ENCODE results near the gene CA12. TPM values are rescaled to one million over a fixed set of nuclear protein-coding genes. Genes with fewer than 3 reads are reported as not detected.

CA12 gene
- polyA plus RNA-seq, 3 donors: not detected

GRCh38 chr15:63360170-63360569, 21.5 kb downstream of the CA12 start:
- Histone ChIP-seq H3K9ac (ENCODE audit: insufficient read depth, low read length, poor library complexity, severe bottlenecking) (no peak overlapping the region), H3K4me1 (ENCODE audit: control insufficient read depth in 1 of 2, insufficient read depth in 2 of 2, low read length in 2 of 2) (peaks cover 0 to 10% of the 10 kb centered on the region in 2 donors), H3K4me2 (replicated peaks; ENCODE audit: extremely low read depth, low read length, poor library complexity, severe bottlenecking) (no peak overlapping the region), H3K27ac (ENCODE audit: low read depth in 1 of 2, low read length in 2 of 2) (no peak overlapping the region), H3K4me3 (replicated peaks in 1 of 3; ENCODE audit: low read depth in 2 of 3, low read length in 3 of 3) (no peak overlapping the region), H3K79me2 (ENCODE audit: insufficient read depth, low read length) (no peaks in the 10 kb centered on the region), H2AFZ (ENCODE audit: insufficient read depth, low read depth, low read length, poor library complexity, severe bottlenecking) (no peak overlapping the region), H3K36me3 (replicated peaks in 1 of 2; ENCODE audit: control insufficient read depth in 1 of 2, insufficient read depth in 2 of 2, low read length in 2 of 2) (no peaks in the 10 kb centered on the region), H4K20me1 (ENCODE audit: insufficient read depth, low read length) (no peaks in the 10 kb centered on the region), H3K9me3 (replicated peaks in 1 of 2; ENCODE audit: control insufficient read depth in 1 of 2, insufficient read depth in 1 of 2, low read length in 2 of 2) (no peaks in the 10 kb centered on the region), H3K27me3 (ENCODE audit: control insufficient read depth in 2 of 2, insufficient read depth in 2 of 2, low read length in 2 of 2) (no peaks in the 10 kb centered on the region)
- Mint-ChIP-seq H3K27me3 (ENCODE audit: low read depth in 3 of 3) (peaks cover 3 to 4% (median 3%) of the 10 kb centered on the region in 3 donors), H3K4me1 (peaks cover 8% of the 10 kb centered on the region), H3K27ac (no peak overlapping the region), H3K9me3 (peaks cover 0 to 2% (median 0%) of the 10 kb centered on the region in 7 donors), H3K4me3 (no peak overlapping the region), H3K36me3 (no peaks in the 10 kb centered on the region)
- TF ChIP-seq CTCF (IDR thresholded peaks at IDR 0.05): no peak
- DNase-seq: no peak
- intact Hi-C loops (cut with micrococcal nuclease): no loop called here
- WGBS (ENCODE audit: insufficient coverage): 89% methylated on average over 4 of the region's 4 CpGs

DNA sequence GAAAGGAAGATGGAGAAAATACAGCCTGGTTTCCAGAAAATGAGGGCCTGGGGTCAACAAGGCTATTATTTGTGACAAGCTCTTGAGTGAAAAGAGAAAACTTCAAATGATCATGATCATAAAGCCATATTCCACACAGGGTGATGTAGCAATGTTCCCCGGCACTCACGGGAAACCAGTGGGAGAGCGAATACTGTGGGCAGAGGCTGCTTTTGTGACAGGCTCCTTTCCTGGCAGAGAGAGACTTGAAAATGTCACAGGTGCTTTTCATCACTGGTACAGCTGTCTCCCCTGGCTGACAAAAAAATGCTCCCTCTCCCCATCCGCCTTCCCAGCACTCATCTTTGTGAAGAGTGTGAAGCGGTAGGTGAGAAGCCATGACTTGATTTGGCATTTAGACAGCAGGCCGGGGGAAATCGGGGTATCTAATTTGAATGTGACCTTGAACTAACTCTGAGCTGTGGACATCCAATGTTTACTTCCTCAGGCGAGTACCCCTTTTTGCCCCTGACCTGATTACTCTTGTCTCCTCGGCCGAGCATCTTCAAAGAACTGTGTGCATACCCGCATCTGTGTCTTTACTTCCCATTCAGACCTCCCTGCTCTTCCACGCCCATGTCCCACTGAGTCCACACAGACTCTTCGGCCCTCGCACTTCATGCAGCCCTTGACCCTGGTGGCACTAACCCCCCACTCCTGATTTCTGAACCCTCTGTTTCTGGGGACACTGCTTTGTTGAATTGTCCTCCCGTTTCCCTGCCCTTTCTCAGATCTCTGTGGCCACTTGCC, 23.2 kb downstream of the CA12 start:
- H3K36me3 Mint-ChIP-seq: no peaks in the 10 kb centered on the region
- Histone ChIP-seq H3K4me2 (replicated peaks; ENCODE audit: extremely low read depth, low read length, poor library complexity, severe bottlenecking) (no peak overlapping the region), H3K27ac (ENCODE audit: low read depth in 1 of 2, low read length in 2 of 2) (no peak overlapping the region), H2AFZ (ENCODE audit: insufficient read depth, low read depth, low read length, poor library complexity, severe bottlenecking) (no peak overlapping the region), H3K79me2 (ENCODE audit: insufficient read depth, low read length) (no peaks in the 10 kb centered on the region), H3K36me3 (replicated peaks in 1 of 2; ENCODE audit: control insufficient read depth in 1 of 2, insufficient read depth in 2 of 2, low read length in 2 of 2) (no peaks in the 10 kb centered on the region), H3K4me3 (replicated peaks in 1 of 3; ENCODE audit: low read depth in 2 of 3, low read length in 3 of 3) (no peak overlapping the region), H3K4me1 (ENCODE audit: control insufficient read depth in 1 of 2, insufficient read depth in 2 of 2, low read length in 2 of 2) (peaks cover 0 to 8% of the 10 kb centered on the region in 2 donors), H4K20me1 (ENCODE audit: insufficient read depth, low read length) (no peaks in the 10 kb centered on the region), H3K9me3 (replicated peaks in 1 of 2; ENCODE audit: control insufficient read depth in 1 of 2, insufficient read depth in 1 of 2, low read length in 2 of 2) (no peaks in the 10 kb centered on the region), H3K27me3 (ENCODE audit: control insufficient read depth in 2 of 2, insufficient read depth in 2 of 2, low read length in 2 of 2) (no peaks in the 10 kb centered on the region), H3K9ac (ENCODE audit: insufficient read depth, low read length, poor library complexity, severe bottlenecking) (no peak overlapping the region)
- H3K4me3 Mint-ChIP-seq: peak overlapping the region in 1 of 2 donors; percentile 33
- no peak for TF ChIP-seq CTCF (IDR thresholded peaks at IDR 0.05)
- peaks cover 8% of the 10 kb centered on the region for H3K4me1 Mint-ChIP-seq
- peaks cover 0 to 2% (median 0%) of the 10 kb centered on the region in 7 donors for H3K9me3 Mint-ChIP-seq
- no peak for DNase-seq
- H3K27me3 Mint-ChIP-seq (ENCODE audit: low read depth in 3 of 3): peaks cover 3 to 4% (median 3%) of the 10 kb centered on the region in 3 donors
- intact Hi-C loops (cut with micrococcal nuclease): no loop called here
- no peak overlapping the region for H3K27ac Mint-ChIP-seq
- 88% methylated on average over 14 of the region's 15 CpGs for WGBS (ENCODE audit: insufficient coverage)

Measured in CD14-positive monocyte (primary cell).